ENCODE data around the gene SMC3.

SMC3 gene

DNA sequence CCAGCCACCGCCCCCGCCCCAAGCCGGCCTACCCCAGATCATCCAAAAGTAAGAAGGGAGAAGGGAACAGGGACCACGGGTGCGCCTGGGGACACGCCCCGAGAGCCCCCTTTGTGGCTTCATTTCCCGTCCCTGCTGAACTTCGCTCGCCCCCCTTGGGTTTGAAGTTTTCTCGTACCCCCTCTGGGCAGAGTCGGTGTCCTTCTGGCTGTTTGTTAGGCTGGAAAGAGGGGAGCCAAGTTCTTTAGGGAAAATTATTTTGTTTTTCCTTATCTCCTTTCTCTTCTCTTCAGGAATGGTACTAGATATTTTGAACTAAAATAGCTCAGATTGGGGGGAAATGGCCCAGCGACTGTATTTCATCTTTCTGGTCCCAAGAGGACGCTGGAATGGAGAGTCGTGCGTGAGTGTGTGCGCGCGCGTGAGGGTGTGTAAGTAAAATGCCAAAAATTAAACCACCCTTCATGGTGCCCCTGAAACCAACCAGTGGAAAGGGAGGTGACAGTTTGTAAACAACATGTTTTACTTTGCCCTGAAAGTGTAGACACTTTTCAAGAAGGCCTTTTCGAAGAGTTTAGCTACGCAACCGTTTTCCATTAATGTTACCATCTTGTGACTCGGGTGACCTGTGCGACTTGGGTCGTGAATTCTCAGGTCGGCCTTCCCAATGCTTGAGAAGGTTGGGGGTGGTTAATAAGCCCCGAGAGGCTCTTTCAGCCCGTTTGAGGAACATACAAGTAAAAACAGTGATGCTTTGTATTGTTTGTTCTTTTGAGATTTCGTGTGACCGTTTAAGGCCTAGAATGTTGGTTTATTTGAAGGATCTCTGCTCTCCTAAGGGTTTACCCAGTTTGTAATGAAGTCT is 77.3 kb downstream of the SMC3 start:
- no peak for DNase-seq (ENCODE audit: low read depth in 1 of 2, low spot score in 1 of 2)

DNA sequence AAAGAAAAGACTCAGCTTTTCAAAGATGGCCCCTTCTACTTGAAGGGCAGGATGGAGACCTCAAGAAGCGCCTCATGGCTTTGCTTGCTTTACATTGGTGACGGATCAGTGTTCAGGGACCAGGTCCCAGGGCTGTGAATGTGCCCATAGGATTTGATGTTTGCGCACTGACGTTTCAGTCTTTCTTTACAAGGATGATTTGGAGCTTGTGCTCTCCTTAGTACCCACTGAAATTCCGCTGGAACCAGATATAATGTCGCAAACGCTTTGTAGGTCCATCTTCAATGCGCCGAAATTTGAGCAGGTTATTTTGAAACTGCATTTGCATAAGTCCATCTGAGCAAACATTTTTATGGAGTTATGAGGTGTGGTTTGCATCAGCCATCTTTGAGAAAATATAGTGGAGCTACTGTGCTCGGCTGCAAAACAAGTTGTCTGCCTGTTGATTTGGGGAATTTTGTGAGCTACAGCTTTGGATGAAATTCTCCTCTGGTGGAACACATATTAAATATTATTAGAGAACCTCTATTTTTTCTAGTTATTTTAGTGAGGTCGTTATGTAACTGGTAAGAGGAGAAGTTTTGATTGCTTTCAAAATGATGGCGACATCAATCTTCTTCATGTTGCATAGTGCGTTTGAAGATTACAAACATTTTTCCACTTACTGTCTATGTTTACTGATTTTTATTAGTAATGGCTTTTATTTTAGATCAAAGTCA is 79.1 kb downstream of the SMC3 start:
- DNase-seq (ENCODE audit: low read depth in 1 of 2, low spot score in 1 of 2), result no peak

DNA sequence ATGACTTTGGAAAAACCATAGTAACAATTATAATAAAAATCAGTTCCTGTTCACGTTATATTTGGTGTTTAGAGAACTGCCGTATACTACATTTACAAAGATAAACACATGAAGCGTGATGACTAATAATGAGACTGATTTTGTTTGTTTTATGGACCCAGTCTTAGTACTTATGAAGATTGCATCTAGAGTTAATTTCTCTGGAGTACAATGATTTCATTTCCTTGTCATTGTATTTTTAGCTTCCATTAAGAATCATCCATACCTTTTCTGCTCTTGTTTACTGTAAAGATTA is 79.6 kb downstream of the SMC3 start:
- DNase-seq (ENCODE audit: low read depth in 1 of 2, low spot score in 1 of 2), result no peak

DNA sequence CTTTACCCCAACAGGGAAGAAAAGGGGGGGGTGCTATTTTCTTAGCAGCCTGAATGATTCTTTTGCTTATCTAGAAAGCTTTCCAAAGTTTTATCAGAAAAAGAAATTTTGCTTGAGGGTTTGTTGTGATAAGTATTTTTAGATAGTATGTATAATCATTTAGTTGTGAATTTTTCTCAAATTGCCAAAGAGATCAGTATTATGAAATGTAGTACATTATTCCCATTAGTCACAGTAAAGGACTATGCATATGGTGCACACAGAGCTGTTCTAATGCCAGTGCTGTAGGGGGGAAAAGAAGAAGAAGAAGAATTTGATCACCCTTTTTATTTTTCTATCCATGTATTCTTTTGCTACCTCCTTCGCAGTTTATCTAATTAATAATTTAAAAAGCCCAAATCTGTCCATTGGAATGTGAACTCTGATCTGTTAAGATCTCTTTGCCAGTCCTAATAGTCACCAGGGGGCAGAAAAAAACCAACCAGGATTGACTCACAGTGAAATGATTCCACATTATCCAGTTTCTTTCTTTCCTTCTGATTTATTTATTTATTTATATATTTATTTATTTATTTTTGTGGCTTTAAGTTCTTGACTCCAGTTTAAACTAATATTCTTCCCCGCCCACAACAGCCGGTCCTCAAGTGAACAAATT is 81.3 kb downstream of the SMC3 start:
- no peak for DNase-seq (ENCODE audit: low read depth in 1 of 2, low spot score in 1 of 2)

DNA sequence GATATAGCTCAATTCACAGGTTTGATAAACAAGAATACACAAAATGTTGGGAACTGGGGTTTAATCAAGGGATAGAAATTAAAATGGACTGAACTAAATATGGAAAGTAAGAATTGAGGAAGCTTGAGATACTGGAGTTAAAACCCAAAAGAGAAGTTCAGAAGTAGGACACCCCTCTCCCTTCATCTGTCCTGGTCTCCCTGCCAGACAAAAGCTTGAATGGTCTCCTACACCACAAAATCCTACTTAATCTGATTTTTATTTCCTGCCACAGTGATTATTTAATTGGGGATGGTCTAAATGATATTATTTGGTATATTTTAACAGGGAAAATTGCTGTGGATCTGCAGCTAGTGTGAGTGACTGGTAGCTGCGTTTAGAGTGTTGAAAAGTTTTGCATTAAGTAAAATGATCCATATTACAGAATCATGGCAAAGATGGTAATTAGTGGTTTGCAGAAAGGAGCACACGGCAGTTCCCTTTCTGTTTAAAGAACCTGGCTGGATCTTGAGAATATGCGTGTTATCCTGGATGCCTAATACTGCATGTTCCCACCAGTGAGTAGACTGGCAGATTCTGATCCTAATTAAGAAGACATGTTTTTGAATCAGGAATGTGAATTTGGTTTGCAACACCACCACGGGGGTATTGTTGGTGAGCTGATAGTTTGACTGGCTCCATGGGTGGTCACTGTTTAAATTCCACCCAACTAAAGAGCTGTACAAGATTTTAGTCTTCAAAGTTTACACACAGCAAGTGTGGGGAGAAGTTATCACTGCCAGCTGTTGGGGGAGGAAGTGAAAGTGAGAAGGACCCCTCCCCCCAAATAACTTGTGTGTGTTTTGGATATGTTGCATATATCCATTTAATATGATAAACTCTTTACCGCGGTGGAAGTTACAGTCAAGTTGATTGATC is 82.1 kb downstream of the SMC3 start:
- no peak for DNase-seq (ENCODE audit: low read depth in 1 of 2, low spot score in 1 of 2)

DNA sequence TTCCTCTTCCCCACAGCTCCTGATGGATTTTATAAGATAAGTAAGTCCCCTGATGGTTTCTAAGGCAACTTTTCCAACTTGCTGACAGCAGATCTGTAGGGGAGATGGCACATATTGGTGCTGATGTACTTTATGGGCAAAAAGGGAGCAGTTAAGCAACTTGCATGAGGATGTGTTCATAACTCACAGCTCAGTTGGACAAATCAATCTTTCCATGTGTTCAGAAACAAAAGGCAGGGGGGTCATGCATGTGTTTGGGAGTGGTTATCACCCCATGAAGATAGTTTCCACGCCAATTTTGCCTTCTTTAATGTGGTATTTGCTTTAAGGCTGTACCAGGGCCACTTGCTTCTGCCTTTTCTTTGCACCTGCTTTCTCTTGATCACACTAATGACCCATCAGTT is 82.8 kb downstream of the SMC3 start:
- DNase-seq (ENCODE audit: low read depth in 1 of 2, low spot score in 1 of 2), result no peak

DNA sequence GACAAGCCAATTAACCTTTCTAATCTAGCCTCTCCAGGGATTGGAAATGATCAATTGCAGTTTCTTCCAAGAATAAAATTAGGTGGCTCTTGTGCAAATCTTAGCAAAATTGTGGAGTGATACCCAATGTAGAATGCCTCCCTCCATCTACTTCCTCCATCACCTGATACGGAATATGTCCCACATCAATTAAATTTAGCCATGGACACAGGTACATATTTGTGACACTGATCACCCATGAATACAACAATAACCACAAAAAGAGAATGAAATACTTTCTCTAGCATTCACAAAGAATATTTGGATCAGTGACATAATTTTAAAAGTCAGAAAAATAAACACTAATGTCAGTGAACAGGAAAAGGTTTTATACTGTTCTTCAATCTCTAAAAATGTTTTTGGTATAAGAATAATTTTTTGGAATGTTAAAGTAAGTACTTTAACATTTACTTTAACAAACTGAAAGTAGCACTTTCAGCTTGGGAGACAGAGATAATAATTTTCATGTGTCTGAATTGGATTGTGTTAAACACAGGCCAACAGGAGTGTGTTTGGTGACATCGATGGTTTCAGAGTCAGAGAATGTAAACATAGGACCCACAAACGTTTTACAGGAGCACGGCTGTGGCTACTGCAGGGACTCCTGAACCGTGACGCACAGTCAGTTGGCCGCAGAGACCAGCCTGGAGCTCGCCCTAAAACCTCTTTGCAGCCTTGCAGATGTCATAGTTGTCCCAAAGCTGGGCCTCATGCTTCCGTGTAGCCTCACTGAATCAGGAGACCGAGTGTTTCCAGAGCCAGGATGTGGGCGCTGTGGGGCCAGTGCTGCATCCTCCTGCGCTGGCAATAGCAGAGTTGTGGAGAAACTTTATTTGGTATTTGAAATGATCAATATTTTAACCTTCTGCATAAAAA is 83.8 kb downstream of the SMC3 start:
- no peak for DNase-seq (ENCODE audit: low read depth in 1 of 2, low spot score in 1 of 2)

DNA sequence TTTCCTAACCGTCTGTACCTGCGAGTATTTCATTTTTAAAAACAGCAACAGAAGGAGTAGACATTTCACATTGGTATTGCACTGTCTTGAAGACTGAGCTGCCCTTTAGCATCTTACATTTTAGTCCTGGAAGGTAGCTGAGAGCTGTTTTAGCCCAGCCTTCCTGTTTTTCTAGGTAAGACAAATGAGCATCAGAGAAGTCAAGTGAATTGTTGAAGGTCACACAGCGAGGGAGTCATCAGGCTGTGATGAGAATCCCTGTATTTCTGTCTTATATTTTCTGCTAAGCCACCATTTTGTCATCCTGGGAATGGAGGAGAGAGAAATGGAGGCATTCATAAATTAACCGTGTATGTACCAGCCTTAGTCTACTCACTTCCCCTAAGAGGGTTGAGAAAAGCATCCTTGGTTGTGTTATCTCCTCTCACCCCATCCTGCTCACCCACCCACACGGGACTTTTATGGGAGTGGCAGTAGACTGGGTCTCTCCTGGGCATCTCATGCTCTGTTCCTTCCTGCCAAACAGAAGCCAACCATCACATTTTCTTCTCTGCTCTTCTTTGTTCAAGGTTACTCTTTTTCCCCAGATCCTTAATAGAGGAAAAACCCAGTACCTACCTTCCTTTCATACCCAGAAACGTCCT is 85.1 kb downstream of the SMC3 start:
- no peak for DNase-seq (ENCODE audit: low read depth in 1 of 2, low spot score in 1 of 2)

Measured in activated T-helper 1 cell treated with anti-CD3 and anti-CD28 coated beads, Interleukin-2, amount 50 U/mL, for 16 hours (primary cell).